ENCODE results near the gene PRDM16.

Gene PRDM16

DNA sequence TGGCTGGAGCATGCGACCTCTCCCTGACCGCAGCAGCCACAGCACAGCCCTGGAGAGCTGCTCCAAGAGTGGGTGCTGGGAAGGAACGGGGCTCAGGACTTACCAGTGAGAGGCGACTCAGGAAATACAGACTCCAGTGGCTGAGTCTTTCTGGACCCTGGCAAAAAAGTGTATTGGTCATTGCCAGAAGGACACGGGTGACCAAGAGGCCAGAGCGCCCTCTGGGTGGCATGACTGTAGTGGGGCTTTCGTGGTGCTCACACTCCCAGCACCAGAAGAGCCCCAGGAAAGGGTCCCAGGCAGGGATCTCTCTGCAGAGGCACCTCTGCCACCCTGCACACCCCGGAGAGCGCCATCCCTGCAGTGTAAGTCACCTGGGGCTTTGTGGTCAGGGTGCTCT, 8.9 kb upstream of the PRDM16 start:
- Histone ChIP-seq H3K4me1 (ENCODE audit: control insufficient read depth, insufficient read depth, low read length) (no peaks in the 10 kb centered on the region), H3K9me3 (replicated peaks; ENCODE audit: low read length) (no peaks in the 10 kb centered on the region), H3K9ac (ENCODE audit: low read depth, low read length) (no peak overlapping the region), H3K36me3 (ENCODE audit: insufficient read depth, low read length) (no peaks in the 10 kb centered on the region), H3K27me3 (ENCODE audit: control insufficient read depth, insufficient read depth, low read length) (peaks cover 26% of the 10 kb centered on the region), H3K4me3 (ENCODE audit: low read length) (no peak overlapping the region), H3K4me2 (ENCODE audit: low read length) (no peak overlapping the region)

DNA sequence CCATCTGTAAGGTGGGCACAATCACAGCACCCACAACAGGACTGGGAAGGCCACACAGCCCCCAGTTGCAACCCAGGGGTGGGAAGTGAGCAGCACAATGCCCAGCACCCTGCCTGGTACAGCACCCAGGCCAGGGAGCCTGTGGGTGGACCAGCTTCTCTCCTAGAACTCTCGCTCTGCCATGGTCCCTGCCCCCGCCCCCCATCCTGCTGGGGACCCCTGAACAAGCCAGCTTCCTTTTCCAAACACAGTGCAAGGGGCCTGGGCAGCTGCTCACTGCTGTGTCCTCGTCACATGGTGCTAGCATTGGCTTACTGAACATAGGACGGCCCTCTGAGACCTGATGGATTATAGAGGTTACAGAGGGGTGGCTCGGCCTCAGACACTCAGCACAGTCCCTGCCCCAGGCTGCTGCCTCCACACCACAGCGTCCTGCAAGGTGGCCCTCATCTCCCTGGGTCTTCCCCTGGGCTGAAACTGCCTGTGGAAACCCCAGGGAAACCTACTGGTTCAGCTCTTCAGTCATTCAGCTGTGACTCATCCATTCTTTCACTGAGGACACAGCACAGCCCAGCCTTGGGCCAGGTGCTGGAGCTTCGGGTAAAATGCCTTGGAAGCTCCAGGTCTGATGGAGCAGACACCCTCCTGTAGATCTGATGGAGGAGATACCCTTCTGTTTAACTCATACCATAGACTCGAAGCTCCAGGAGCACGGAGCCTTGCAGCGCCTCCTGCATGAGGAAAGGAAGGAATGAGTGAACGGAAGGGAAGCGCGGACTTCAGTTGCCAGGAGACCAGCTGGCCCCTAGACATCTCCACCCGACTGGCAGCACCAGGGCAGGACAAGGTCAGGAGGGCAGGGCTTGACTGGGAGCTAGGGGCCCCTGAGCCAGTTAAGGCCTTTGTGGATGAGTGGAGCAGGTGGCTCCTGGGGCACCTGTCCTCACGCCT, 8.1 kb upstream of the PRDM16 start:
- Histone ChIP-seq H3K4me3 (ENCODE audit: low read length) (no peak overlapping the region), H3K36me3 (ENCODE audit: insufficient read depth, low read length) (no peaks in the 10 kb centered on the region), H3K9ac (ENCODE audit: low read depth, low read length) (no peak overlapping the region), H3K27me3 (ENCODE audit: control insufficient read depth, insufficient read depth, low read length) (peaks cover 26% of the 10 kb centered on the region), H3K9me3 (replicated peaks; ENCODE audit: low read length) (no peaks in the 10 kb centered on the region), H3K4me2 (ENCODE audit: low read length) (no peak overlapping the region), H3K4me1 (ENCODE audit: control insufficient read depth, insufficient read depth, low read length) (no peaks in the 10 kb centered on the region)

GRCh38 chr1:3061566-3061965, 7.4 kb upstream of the PRDM16 start:
- Histone ChIP-seq H3K4me3 (ENCODE audit: low read length) (no peak overlapping the region), H3K4me2 (ENCODE audit: low read length) (no peak overlapping the region), H3K4me1 (ENCODE audit: control insufficient read depth, insufficient read depth, low read length) (no peaks in the 10 kb centered on the region), H3K9me3 (replicated peaks; ENCODE audit: low read length) (no peaks in the 10 kb centered on the region), H3K36me3 (ENCODE audit: insufficient read depth, low read length) (no peaks in the 10 kb centered on the region), H3K27me3 (ENCODE audit: control insufficient read depth, insufficient read depth, low read length) (peaks cover 26% of the 10 kb centered on the region), H3K9ac (ENCODE audit: low read depth, low read length) (no peak overlapping the region)

GRCh38 chr1:3061981-3062615, 6.9 kb upstream of the PRDM16 start:
- no peaks in the 10 kb centered on the region for H3K4me1 ChIP-seq (ENCODE audit: control insufficient read depth, insufficient read depth, low read length)
- no peak overlapping the region for H3K4me2 ChIP-seq (ENCODE audit: low read length)
- H3K4me3 ChIP-seq (ENCODE audit: low read length), result no peak overlapping the region
- no peaks in the 10 kb centered on the region for H3K36me3 ChIP-seq (ENCODE audit: insufficient read depth, low read length)
- H3K27me3 ChIP-seq (ENCODE audit: control insufficient read depth, insufficient read depth, low read length), result peaks cover 26% of the 10 kb centered on the region
- H3K9ac ChIP-seq (ENCODE audit: low read depth, low read length), result no peak overlapping the region
- H3K9me3 ChIP-seq (replicated peaks; ENCODE audit: low read length), result no peaks in the 10 kb centered on the region

- H3K4me2 ChIP-seq (ENCODE audit: low read length), result no peak overlapping the region
- H3K27me3 ChIP-seq (ENCODE audit: control insufficient read depth, insufficient read depth, low read length), result peaks cover 26% of the 10 kb centered on the region
- H3K4me3 ChIP-seq (ENCODE audit: low read length), result no peak overlapping the region
- no peaks in the 10 kb centered on the region for H3K36me3 ChIP-seq (ENCODE audit: insufficient read depth, low read length)
- no peaks in the 10 kb centered on the region for H3K4me1 ChIP-seq (ENCODE audit: control insufficient read depth, insufficient read depth, low read length)
- H3K9ac ChIP-seq (ENCODE audit: low read depth, low read length), result no peak overlapping the region
- H3K9me3 ChIP-seq (replicated peaks; ENCODE audit: low read length), result no peaks in the 10 kb centered on the region
Measured at GRCh38 chr1:3062616-3063378, 6.2 kb upstream of the PRDM16 start.

GRCh38 chr1:3063379-3064295, 5.4 kb upstream of the PRDM16 start:
- Histone ChIP-seq H3K27me3 (ENCODE audit: control insufficient read depth, insufficient read depth, low read length) (peaks cover 25% of the 10 kb centered on the region), H3K4me3 (ENCODE audit: low read length) (no peak overlapping the region), H3K36me3 (ENCODE audit: insufficient read depth, low read length) (no peaks in the 10 kb centered on the region), H3K4me2 (ENCODE audit: low read length) (no peak overlapping the region), H3K4me1 (ENCODE audit: control insufficient read depth, insufficient read depth, low read length) (no peaks in the 10 kb centered on the region), H3K9me3 (replicated peaks; ENCODE audit: low read length) (no peaks in the 10 kb centered on the region), H3K9ac (ENCODE audit: low read depth, low read length) (no peak overlapping the region)

- Histone ChIP-seq H3K27me3 (ENCODE audit: control insufficient read depth, insufficient read depth, low read length) (peaks cover 25% of the 10 kb centered on the region), H3K9ac (ENCODE audit: low read depth, low read length) (no peak overlapping the region), H3K9me3 (replicated peaks; ENCODE audit: low read length) (no peaks in the 10 kb centered on the region)
Measured at GRCh38 chr1:3064296-3064850, 4.6 kb upstream of the PRDM16 start.

GRCh38 chr1:3064901-3065300, 4.1 kb upstream of the PRDM16 start:
- Histone ChIP-seq H3K4me1 (ENCODE audit: control insufficient read depth, insufficient read depth, low read length) (no peaks in the 10 kb centered on the region), H3K9me3 (replicated peaks; ENCODE audit: low read length) (no peaks in the 10 kb centered on the region), H3K4me3 (ENCODE audit: low read length) (no peak overlapping the region), H3K36me3 (ENCODE audit: insufficient read depth, low read length) (no peaks in the 10 kb centered on the region), H3K9ac (ENCODE audit: low read depth, low read length) (no peak overlapping the region), H3K27me3 (ENCODE audit: control insufficient read depth, insufficient read depth, low read length) (peaks cover 25% of the 10 kb centered on the region), H3K4me2 (ENCODE audit: low read length) (no peak overlapping the region)

More at GRCh38 chr1:3064296-3064850, 4.6 kb upstream of the PRDM16 start:
- H3K4me2 ChIP-seq (ENCODE audit: low read length), result no peak overlapping the region
- H3K4me1 ChIP-seq (ENCODE audit: control insufficient read depth, insufficient read depth, low read length), result no peaks in the 10 kb centered on the region
- no peaks in the 10 kb centered on the region for H3K36me3 ChIP-seq (ENCODE audit: insufficient read depth, low read length)
- no peak overlapping the region for H3K4me3 ChIP-seq (ENCODE audit: low read length)

- no peak overlapping the region for H3K4me2 ChIP-seq (ENCODE audit: low read length)
- no peak overlapping the region for H3K9ac ChIP-seq (ENCODE audit: low read depth, low read length)
- no peak overlapping the region for H3K4me3 ChIP-seq (ENCODE audit: low read length)
- no peaks in the 10 kb centered on the region for H3K36me3 ChIP-seq (ENCODE audit: insufficient read depth, low read length)
- H3K9me3 ChIP-seq (replicated peaks; ENCODE audit: low read length), result no peaks in the 10 kb centered on the region
- H3K4me1 ChIP-seq (ENCODE audit: control insufficient read depth, insufficient read depth, low read length), result no peaks in the 10 kb centered on the region
- peaks cover 25% of the 10 kb centered on the region for H3K27me3 ChIP-seq (ENCODE audit: control insufficient read depth, insufficient read depth, low read length)
Measured at GRCh38 chr1:3065396-3065795, 3.6 kb upstream of the PRDM16 start.

DNA sequence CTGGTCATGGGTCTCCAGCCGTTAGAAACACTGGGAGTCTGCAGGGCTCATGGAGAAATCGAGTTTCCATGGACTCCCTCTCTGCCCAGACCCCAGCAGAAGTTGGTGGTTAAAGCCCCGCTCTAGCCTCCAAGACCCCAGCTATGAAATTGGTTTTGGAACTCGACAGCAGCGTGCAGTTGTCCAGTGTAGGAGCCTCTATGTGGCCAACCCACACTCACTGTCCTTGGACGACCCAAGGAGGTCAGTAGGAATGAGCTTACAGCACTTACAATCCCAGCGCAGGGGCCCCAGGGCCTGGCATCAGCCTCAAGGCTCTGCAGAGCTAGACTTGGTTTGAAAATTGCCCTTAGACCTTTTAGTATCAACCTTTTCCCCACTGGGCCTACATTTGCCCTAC, 3.2 kb upstream of the PRDM16 start:
- Histone ChIP-seq H3K4me3 (ENCODE audit: low read length) (no peak overlapping the region), H3K36me3 (ENCODE audit: insufficient read depth, low read length) (no peaks in the 10 kb centered on the region), H3K9me3 (replicated peaks; ENCODE audit: low read length) (no peaks in the 10 kb centered on the region), H3K9ac (ENCODE audit: low read depth, low read length) (no peak overlapping the region), H3K4me2 (ENCODE audit: low read length) (no peak overlapping the region), H3K4me1 (ENCODE audit: control insufficient read depth, insufficient read depth, low read length) (no peaks in the 10 kb centered on the region), H3K27me3 (ENCODE audit: control insufficient read depth, insufficient read depth, low read length) (peaks cover 25% of the 10 kb centered on the region)

All from skeletal muscle satellite cell (primary cell).